Adrenal gland (tissue), 12 donors: ENCODE results near the gene ASTN2. TPM values are rescaled to one million over a fixed set of nuclear protein-coding genes. Genes with fewer than 3 reads are reported as not detected.

Source experiments
- DNase-seq, 7 donors: peaks; one replicate each; pipeline ENCODE4 v3.0.0-alpha.2; 2019 to 2020
- H3K27ac ChIP-seq, 5 donors: fragments of 200-600 bp; sonication (generic) in 4 of 5; 1 replicate in 3 of 5; 2 replicates in 2 of 5; pipeline versions ENCODE4 v1.5.1 to v1.8.0; 2016 to 2020; ENCODE audit warnings: mild to moderate bottlenecking in 1 of 5
- H3K27me3 ChIP-seq: fragments of 200-600 bp; 2 replicates; pipeline ENCODE4 v1.8.0; 2021
- H3K36me3 ChIP-seq, 2 donors: fragments of 200-600 bp; replicated peaks in 1 of 2; 1 replicate in 1 of 2; 2 replicates in 1 of 2; pipeline versions ENCODE4 v1.5.1 to v1.8.0; 2018 to 2022
- H3K4me1 ChIP-seq, 2 donors: fragments of 200-600 bp; replicated peaks in 1 of 2; 1 replicate in 1 of 2; 2 replicates in 1 of 2; pipeline versions ENCODE4 v1.5.1 to v1.8.0; 2018 to 2021
- H3K4me3 ChIP-seq, 4 donors: fragments of 200-600 bp; sonication (generic) in 3 of 4; one replicate each; pipeline ENCODE4 v1.5.1; 2016 to 2018
- H3K9me3 ChIP-seq, 3 donors: fragments of 200-600 bp; sonication (generic) in 1 of 3; replicated peaks in 1 of 3; 1 replicate in 2 of 3; 2 replicates in 1 of 3; pipeline versions ENCODE4 v1.5.1 to v1.8.0; 2016 to 2021
- CTCF ChIP-seq, 6 experiments: fragments of 450-650 bp in 4 of 6; fragments of 200-600 bp in 2 of 6; sonication (generic) in 1 of 6; IDR thresholded peaks; 1 replicate in 5 of 6; 2 replicates in 1 of 6; pipeline versions ENCODE4 v1.5.1 to v1.8.0; 2016 to 2021; ENCODE audit warnings: antibody characterized with exemption in 6 of 6, mild to moderate bottlenecking in 2 of 6, moderate library complexity in 1 of 6
- POLR2A ChIP-seq, 2 donors: fragments of 450-650 bp; IDR thresholded peaks; one replicate each; pipeline ENCODE4 v1.6.1; 2017; ENCODE audit warnings: antibody characterized with exemption in 2 of 2, mild to moderate bottlenecking in 2 of 2, moderate library complexity in 1 of 2
- WGBS, 4 donors: extraction: QIAGEN DNeasy Blood & Tissue Kit in 2 of 4; methylation state at CpG; one replicate each; pipeline versions ENCODE4 v1.1.5 to v1.1.7; 2013 to 2017; 5-methylcytosine and 5-hydroxymethylcytosine counted together
- intact Hi-C, 2 donors: fragments of 100-400 bp; cut with DNase I; formaldehyde crosslinking; loops; one replicate each; pipeline versions ENCODE4 v1.14.1 to v1.15.0; 2022 to 2023
- polyA plus RNA-seq, 3 donors: library from polyadenylated mRNA; stranded (reverse); fragments of 200-250 nt in 2 of 3; fragments of 350-450 nt in 1 of 3; fragmentation: Illumina TruSeq in 1 of 3; extraction: RNeasy Lipid Tissue Mini Kit (QIAGEN cat#74804) in 1 of 3; gene quantifications; one replicate each; pipeline ENCODE4 v1.2.3, GENCODE V29; 2013 to 2014
- total RNA-seq, 9 donors: library from RNA; depleted of rRNA in 4 of 9; stranded (reverse); fragments of >200 nt in 4 of 9; fragments of 120-200 nt in 1 of 9; fragmentation: NEBNext Ultra II Directional in 1 of 9; extraction: Animal tissue kit (Norgen Biotek cat#: 25700) in 1 of 9; gene quantifications; one replicate each; pipeline versions ENCODE4 v1.1.0 to v1.2.4, GENCODE V29; 2013 to 2023
- donor health status: healthy with polysubstance abuse.
- donor health status: Bipolar disorder and iron deficiency.
- donor health status: DM: yes; HTN: yes; CAD: no.
- donor health status: DM: no; HTN: no; CAD: no.
- donor health status: DM: no; HTN: no; CAD: no.
- donor health status: DM: yes; HTN: yes; CAD: no.

ASTN2 gene
- total and polyA plus RNA-seq, 12 donors: 2.5 to 15.6 (median 6.8) TPM

DNA sequence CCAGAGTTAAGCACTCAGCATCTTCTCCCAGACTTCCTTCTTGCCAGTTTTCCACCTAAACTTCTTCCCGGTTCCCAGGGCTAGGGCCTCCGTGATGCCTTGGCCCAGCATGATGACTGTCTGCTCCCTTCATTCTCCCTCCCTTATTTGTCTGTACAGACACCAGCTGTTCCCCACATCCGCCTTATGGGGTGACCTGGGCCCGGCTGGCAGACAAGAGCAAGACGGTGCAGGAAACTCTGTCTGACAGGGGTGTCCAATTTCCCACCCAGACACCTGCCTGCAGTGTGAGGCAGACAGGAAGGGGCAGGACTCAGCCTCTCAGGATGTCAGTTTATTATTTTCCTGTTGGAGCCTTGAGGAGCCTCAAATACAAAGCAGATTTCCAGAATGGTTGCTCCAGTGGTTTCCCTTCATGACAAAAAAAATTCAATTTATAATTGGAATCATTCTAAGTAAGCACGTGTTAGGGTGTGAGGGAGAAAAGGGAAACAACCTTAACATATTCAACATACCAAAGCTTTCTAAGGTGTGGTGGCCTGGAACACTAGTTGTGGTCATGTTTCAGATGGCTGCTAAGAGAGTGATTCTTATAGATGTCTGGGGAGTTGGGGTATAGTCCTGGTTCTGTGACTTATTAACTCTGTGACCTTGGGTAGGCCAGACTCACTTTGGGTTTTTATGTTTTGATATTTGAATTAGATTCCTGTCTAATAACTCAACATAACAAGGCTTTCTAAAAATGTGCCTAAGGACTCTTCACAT lies 1026.7 kb downstream of the ASTN2 start:
- peaks cover 0 to 7% of the 10 kb centered on the region in 2 donors for H3K36me3 ChIP-seq
- no peak for DNase-seq
- no peak overlapping the region for H3K4me3 ChIP-seq
- TF ChIP-seq POLR2A (IDR thresholded peaks at IDR 0.05) (no peak), CTCF (IDR thresholded peaks at IDR 0.05) (no peak)
- WGBS, 4 donors: 61 to 75% (median 68%) methylated on average over 4 to 6 of the region's 6 CpGs
- intact Hi-C loops: no loop called here
- H3K4me1 ChIP-seq: no peaks in the 10 kb centered on the region
- H3K27me3 ChIP-seq: no peaks in the 10 kb centered on the region
- no peak overlapping the region for H3K27ac ChIP-seq
- no peaks in the 10 kb centered on the region for H3K9me3 ChIP-seq

GRCh38 chr9:116383936-116384335 lies 1030.9 kb downstream of the ASTN2 start:
- DNase-seq: no peak
- intact Hi-C loops: no loop called here
- no peaks in the 10 kb centered on the region for H3K9me3 ChIP-seq
- H3K36me3 ChIP-seq: peaks cover 0 to 2% of the 10 kb centered on the region in 2 donors
- WGBS, 4 donors: 67 to 77% (median 76%) methylated on average over 4 of the region's 4 CpGs
- no peak overlapping the region for H3K4me3 ChIP-seq
- H3K27me3 ChIP-seq: no peaks in the 10 kb centered on the region
- no peaks in the 10 kb centered on the region for H3K4me1 ChIP-seq
- TF ChIP-seq CTCF (IDR thresholded peaks at IDR 0.05) (no peak), POLR2A (IDR thresholded peaks at IDR 0.05) (no peak)
- H3K27ac ChIP-seq: no peak overlapping the region

DNA sequence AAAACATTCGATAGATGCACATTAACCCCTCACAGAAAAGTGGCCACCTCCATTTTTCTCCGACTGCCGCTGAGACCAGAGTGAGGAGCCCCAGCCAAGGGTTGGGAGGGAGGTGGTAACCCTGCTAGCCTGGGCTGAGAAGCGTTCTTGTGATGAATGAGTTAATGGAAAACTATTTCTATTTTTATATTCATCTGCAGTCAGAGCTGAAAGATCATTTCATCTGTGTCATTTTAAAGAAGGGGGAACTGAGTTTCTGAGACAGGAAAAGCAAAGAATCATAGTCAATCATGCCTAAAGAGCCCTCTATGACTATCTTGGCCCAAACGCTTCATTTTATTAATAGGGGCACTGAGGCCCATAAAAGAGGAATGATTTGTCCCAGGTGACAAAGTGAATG lies 1031.7 kb downstream of the ASTN2 start:
- no peak for TF ChIP-seq CTCF (IDR thresholded peaks at IDR 0.05)
- no peak for TF ChIP-seq POLR2A (IDR thresholded peaks at IDR 0.05)
- no peaks in the 10 kb centered on the region for H3K27me3 ChIP-seq
- no peak overlapping the region for H3K27ac ChIP-seq
- H3K4me3 ChIP-seq: no peak overlapping the region
- no peaks in the 10 kb centered on the region for H3K9me3 ChIP-seq
- no peaks in the 10 kb centered on the region for H3K4me1 ChIP-seq
- 67 to 80% (median 76%) methylated on average over 5 of the region's 5 CpGs for WGBS, 4 donors
- no peak for DNase-seq
- H3K36me3 ChIP-seq: peaks cover 0 to 2% of the 10 kb centered on the region in 2 donors
- intact Hi-C loops: no loop called here

- Histone ChIP-seq H3K9me3 (no peaks in the 10 kb centered on the region), H3K27ac (no peak overlapping the region), H3K4me1 (no peaks in the 10 kb centered on the region), H3K27me3 (no peaks in the 10 kb centered on the region), H3K4me3 (no peak overlapping the region), H3K36me3 (no peaks in the 10 kb centered on the region)
- 73 to 86% (median 77%) methylated on average over 4 of the region's 4 CpGs for WGBS, 4 donors
- DNase-seq: no peak
- TF ChIP-seq CTCF (IDR thresholded peaks at IDR 0.05) (no peak), POLR2A (IDR thresholded peaks at IDR 0.05) (no peak)
- intact Hi-C loops: no loop called here
Observed at GRCh38 chr9:116382053-116382452, 1032.8 kb downstream of the ASTN2 start.
